Stomach (tissue), 19 donors: ENCODE results near the gene ALG1L2. TPM values are rescaled to one million over a fixed set of nuclear protein-coding genes. Genes with fewer than 3 reads are reported as not detected.
"Not testable (repeated sequence)": the region's sequence is repeated elsewhere in the genome, so short reads cannot be mapped to it uniquely, and the experiment has no call there.

Experiments
- DNase-seq, 2 donors: peaks; one replicate each; pipeline versions ENCODE4 v3.0.0 to v3.0.0-alpha.2; 2013 to 2019
- H3K27ac ChIP-seq, 5 donors: fragments of 200-600 bp in 4 of 5; sonication (generic) in 4 of 5; one replicate each; pipeline ENCODE4 v1.5.1; 2013 to 2019; ENCODE audit warnings: mild to moderate bottlenecking in 1 of 5, moderate library complexity in 1 of 5
- H3K27me3 ChIP-seq, 3 donors: fragments of 200-600 bp; sonication (generic); one replicate each; pipeline ENCODE4 v1.5.1; 2017 to 2019; ENCODE audit warnings: mixed run types in 1 of 3
- H3K36me3 ChIP-seq, 4 donors: fragments of 200-600 bp; sonication (generic); 1 replicate in 3 of 4; 2 replicates in 1 of 4; pipeline ENCODE4 v1.5.1; 2016 to 2019
- H3K4me1 ChIP-seq, 4 donors: fragments of 200-600 bp; sonication (generic); one replicate each; pipeline ENCODE4 v1.5.1; 2016 to 2019
- H3K4me3 ChIP-seq, 4 donors: fragments of 200-600 bp; sonication (generic) in 3 of 4; one replicate each; pipeline ENCODE4 v1.5.1; 2016 to 2019; ENCODE audit warnings: mild to moderate bottlenecking in 1 of 4
- H3K9me3 ChIP-seq, 4 donors: fragments of 200-600 bp; sonication (generic); one replicate each; pipeline ENCODE4 v1.5.1; 2016 to 2019
- CTCF ChIP-seq, 7 experiments: fragments of 450-650 bp in 4 of 7; fragments of 200-600 bp in 3 of 7; sonication (generic) in 3 of 7; IDR thresholded peaks; one replicate each; pipeline ENCODE4 v1.5.1; 2016 to 2019; ENCODE audit warnings: antibody characterized with exemption in 7 of 7, control low read depth in 2 of 7, mild to moderate bottlenecking in 1 of 7
- EP300 ChIP-seq: sonication (generic); formaldehyde crosslinking; IDR thresholded peaks from one replicate; pipeline ENCODE4 v1.6.1; 2017; ENCODE audit warnings: antibody characterized with exemption
- POLR2A ChIP-seq, 4 donors: fragments of 450-650 bp; IDR thresholded peaks; one replicate each; pipeline ENCODE4 v1.6.1; 2016; ENCODE audit warnings: antibody characterized with exemption in 4 of 4, control low read depth in 2 of 4, mild to moderate bottlenecking in 1 of 4, moderate library complexity in 1 of 4
- POLR2AphosphoS5 ChIP-seq, 3 donors: sonication (generic); formaldehyde crosslinking; IDR thresholded peaks; one replicate each; pipeline ENCODE4 v1.6.1; 2016; ENCODE audit warnings: antibody characterized with exemption in 3 of 3
- WGBS, 5 donors: extraction: QIAGEN DNeasy Blood & Tissue Kit in 3 of 5; methylation state at CpG; one replicate each; pipeline versions ENCODE4 v1.1.5 to v1.1.7; 2013 to 2018; 5-methylcytosine and 5-hydroxymethylcytosine counted together
- intact Hi-C: fragments of 100-400 bp; cut with DNase I; formaldehyde crosslinking; loops from one replicate; pipeline ENCODE4 v1.15.1; 2023; ENCODE audit warnings: low total_unique reads
- long read RNA-seq, 10 donors: transcript quantifications; one replicate each; lab custom pipeline, GENCODE V29; 2026
- polyA plus RNA-seq, 3 donors: library from polyadenylated mRNA; stranded (reverse); fragments of 200-250 nt; gene quantifications; one replicate each; pipeline ENCODE4 v1.2.3, GENCODE V29; 2013
- total RNA-seq, 5 donors: library from RNA; depleted of rRNA; stranded (reverse); fragments of >200 nt; gene quantifications; one replicate each; pipeline versions ENCODE4 v1.1.0 to v1.2.3, GENCODE V29; 2014 to 2016
- donor health status: healthy with polysubstance abuse.
- donor health status: Bipolar disorder and iron deficiency.
- donor health status: healthy.

ALG1L2 gene, protein sequence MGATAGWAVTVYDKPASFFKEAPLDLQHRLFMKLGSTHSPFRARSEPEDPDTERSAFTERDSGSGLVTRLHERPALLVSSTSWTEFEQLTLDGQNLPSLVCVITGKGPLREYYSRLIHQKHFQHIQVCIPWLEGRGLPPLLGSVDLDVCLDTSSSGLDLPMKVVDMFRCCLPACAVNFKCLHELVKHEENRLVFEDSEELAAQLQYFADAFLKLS
- not detected for total RNA-seq
- not detected for polyA plus RNA-seq
- long read RNA-seq, donor 1, result 0 reads
- long read RNA-seq, donor 2, result 0 reads
- long read RNA-seq, donor 3, result 0 reads
- long read RNA-seq, donor 4, result 0 reads
- long read RNA-seq, donor 5, result 0 reads
- long read RNA-seq, donor 6, result 0 reads
- long read RNA-seq, donor 7, result 0 reads
- long read RNA-seq, donor 8, result 0 reads
- long read RNA-seq, donor 9, result 0 reads
- long read RNA-seq, donor 10, result 0 reads

DNA sequence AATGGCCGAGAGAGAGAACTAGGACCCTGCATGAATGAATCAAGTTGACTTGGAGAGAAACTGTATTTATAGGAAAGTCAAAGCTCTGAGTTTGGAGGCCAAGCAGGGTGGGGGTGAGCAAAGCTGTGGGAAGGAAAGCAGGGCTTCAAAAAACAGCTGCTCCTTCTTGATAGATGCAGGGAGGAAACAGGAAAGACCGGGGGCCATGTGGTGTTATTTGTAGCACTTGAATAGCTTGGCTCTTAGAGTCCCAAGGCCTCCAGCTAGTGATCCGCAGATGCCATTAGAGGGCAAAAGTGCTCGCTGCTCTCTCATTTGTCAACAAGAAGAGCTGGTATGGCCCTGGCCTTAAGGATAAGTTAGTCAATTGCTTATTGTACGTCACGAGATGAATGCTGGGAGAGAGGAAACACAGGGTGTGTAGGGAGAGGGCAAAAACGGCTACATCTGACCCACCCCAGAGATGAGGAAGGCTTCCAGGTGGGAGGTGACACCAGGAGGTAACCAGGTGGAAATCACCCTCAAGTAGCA lies at the start of gene ALG1L2:
Gene ALG1L2 (plus strand): TSS at position 481 of the 531 bp plus-strand sequence. CDS start 186 bp downstream, outside the sequence.
- no peaks in the 10 kb centered on the region for H3K36me3 ChIP-seq
- no peak for TF ChIP-seq EP300
- TF ChIP-seq POLR2A (IDR thresholded peaks at IDR 0.05), result no peak
- no peak for TF ChIP-seq CTCF (IDR thresholded peaks at IDR 0.05)
- TF ChIP-seq POLR2AphosphoS5 (IDR thresholded peaks at IDR 0.05), result no peak
- 24 to 40% (median 33%) methylated on average over 7 of the region's 7 CpGs for WGBS, 5 donors
- H3K27ac ChIP-seq, result no peak within 1 kb of the TSS
- no peaks in the 10 kb centered on the region for H3K4me1 ChIP-seq
- no peak within 1 kb of the TSS for H3K4me3 ChIP-seq
- no peaks in the 10 kb centered on the region for H3K9me3 ChIP-seq
- no peaks in the 10 kb centered on the region for H3K27me3 ChIP-seq
- intact Hi-C loops, result no loop called here
- peak in 1 of 2 donors; percentile 84 for DNase-seq

GRCh38 chr3:130037126-130037815 lies 44.4 kb upstream of the ALG1L2 start:
- H3K36me3 ChIP-seq, H3K27ac ChIP-seq, H3K4me1 ChIP-seq, intact Hi-C loops, H3K9me3 ChIP-seq, H3K4me3 ChIP-seq, H3K27me3 ChIP-seq, DNase-seq: not testable (repeated sequence)
- 70 to 80% (median 74%) methylated on average over 11 to 13 of the region's 13 CpGs for WGBS, 5 donors

- H3K27me3 ChIP-seq, H3K4me1 ChIP-seq, H3K9me3 ChIP-seq, DNase-seq, H3K36me3 ChIP-seq, intact Hi-C loops, H3K27ac ChIP-seq, H3K4me3 ChIP-seq: not testable (repeated sequence)
- WGBS, 5 donors, result 78 to 90% (median 88%) methylated on average over 3 of the region's 3 CpGs
Measured at GRCh38 chr3:130042736-130043135, 38.9 kb upstream of the ALG1L2 start.

DNA sequence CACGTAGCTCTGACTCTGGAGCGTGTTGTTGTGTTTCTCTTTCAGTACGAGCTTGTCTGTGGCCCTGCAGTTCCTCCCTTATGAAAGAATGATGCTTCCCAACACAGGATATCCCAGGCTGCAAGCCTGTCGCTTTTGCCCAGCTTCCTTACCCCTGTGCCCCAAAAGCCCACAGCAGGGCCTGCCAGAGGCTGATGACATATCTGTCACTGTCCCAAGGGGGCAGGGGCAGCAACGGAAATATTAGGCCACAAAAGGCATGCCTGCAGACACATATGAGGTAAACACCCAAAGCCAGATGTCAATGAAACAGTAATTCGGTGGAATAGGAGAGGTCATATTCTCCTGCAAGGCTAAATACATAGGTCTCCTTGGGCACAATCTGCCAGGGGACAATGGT lies 38.0 kb upstream of the ALG1L2 start:
- H3K4me3 ChIP-seq, intact Hi-C loops, H3K4me1 ChIP-seq, H3K27me3 ChIP-seq, H3K36me3 ChIP-seq, H3K9me3 ChIP-seq, DNase-seq, H3K27ac ChIP-seq: not testable (repeated sequence)
- 73 to 86% (median 78%) methylated on average over 6 of the region's 6 CpGs for WGBS, 5 donors

DNA sequence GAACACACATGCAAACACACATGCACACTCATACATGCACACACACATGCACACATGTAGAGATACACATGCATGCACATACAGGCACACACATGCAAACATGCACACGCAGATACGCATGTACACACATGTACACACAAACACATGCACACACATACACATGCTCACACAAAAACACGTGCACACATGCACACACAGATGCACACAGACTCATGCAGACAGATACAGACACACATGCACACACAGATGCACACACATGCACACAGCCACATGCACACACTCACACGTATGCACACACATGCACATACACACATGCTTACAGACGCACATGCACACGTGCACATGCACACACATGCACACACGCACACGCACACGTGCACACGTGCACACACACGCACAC lies 37.3 kb upstream of the ALG1L2 start:
- Histone ChIP-seq H3K36me3 (no peaks in the 10 kb centered on the region), H3K9me3 (no peaks in the 10 kb centered on the region), H3K27me3 (no peaks in the 10 kb centered on the region), H3K4me1 (no peaks in the 10 kb centered on the region), H3K27ac (no peak overlapping the region), H3K4me3 (no peak overlapping the region)
- intact Hi-C loops, result no loop called here
- TF ChIP-seq EP300 (no peak), POLR2A (IDR thresholded peaks at IDR 0.05) (no peak), CTCF (IDR thresholded peaks at IDR 0.05) (no peak), POLR2AphosphoS5 (IDR thresholded peaks at IDR 0.05) (no peak)
- WGBS, 5 donors, result 64 to 98% (median 91%) methylated on average over 3 to 11 of the region's 11 CpGs
- no peak for DNase-seq
